GM18519 (cell line): ENCODE measurements around the gene ST6GALNAC5.

Experiments
- ATAC-seq: cut with Tn5 transposase; IDR thresholded peaks from one replicate; pipeline ENCODE4 v1.9.1; 2021; ENCODE audit warnings: mild to moderate bottlenecking, moderate library complexity; ENCODE audit not compliant: unreplicated experiment, low FRiP score

ST6GALNAC5 gene

DNA sequence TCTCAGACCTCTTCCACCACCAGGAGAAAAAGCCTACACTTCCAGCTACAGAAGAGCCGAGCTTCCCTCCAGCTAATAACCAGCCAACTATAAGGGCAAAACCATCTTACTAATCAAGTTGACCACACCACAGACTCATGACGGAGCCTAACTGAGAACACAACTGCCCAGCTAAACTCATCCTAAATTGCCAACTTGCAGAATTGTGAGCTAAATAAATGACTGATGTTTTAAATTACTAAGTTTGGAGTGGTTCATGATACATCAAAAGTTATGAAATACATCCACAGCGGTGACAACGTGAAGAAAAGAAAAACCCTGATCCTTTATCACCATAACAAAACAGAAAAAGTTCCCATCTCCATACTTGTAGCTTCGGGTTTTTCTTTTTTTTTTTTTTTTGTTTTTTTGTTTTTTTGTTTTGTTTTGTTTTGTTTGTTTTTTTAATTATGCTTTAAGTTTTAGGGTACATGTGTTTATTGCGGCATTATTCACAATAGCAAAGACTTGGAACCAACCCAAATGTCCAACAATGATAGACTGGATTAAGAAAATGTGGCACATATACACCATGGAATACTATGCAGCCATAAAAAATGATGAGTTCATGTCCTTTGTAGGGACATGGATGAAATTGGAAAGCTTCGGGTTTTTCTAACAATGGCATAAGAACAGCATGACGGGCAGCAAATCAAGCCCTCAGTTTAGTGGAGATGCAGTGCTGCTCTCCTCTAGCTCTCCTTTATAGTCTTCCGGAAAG lies 229.4 kb downstream of the ST6GALNAC5 start:
- ATAC-seq = no peak

DNA sequence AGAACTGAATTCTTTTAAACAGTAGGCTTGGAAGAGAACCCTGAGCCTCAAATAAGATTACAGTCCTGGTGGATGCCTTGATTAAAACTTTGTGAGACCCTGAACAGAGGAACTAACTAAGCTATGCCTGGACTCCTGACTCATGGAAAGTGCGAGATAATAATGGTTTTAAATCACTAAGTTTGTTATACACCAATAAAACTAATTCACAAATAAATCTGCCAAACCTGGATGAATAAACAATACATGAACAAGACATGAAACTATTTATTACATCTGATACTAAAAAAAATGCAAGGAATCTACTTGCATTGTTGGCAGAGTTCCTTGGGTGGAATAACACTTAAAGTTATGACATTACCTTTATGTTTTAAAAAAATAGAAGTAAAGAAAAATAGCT lies 233.6 kb downstream of the ST6GALNAC5 start:
- ATAC-seq = no peak

DNA sequence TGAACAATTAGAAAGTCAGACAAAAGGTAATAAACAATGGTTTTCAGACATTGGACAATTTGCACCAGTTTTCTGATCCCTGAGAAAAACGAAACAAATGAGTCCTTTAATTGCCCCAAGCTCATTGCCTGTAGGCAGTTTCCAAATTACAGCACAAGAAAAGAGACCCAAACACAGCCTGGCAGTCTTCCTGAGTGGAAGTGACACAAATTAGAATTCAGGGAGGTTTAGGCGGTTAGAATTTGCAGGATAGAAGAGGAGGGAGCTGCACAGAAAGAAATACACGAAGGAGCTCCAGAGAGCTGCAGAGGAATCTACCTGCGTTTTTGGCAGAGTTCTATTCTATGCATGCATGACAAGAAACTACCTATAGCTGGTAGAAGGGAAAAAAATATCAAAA lies 236.2 kb downstream of the ST6GALNAC5 start:
- no peak for ATAC-seq

DNA sequence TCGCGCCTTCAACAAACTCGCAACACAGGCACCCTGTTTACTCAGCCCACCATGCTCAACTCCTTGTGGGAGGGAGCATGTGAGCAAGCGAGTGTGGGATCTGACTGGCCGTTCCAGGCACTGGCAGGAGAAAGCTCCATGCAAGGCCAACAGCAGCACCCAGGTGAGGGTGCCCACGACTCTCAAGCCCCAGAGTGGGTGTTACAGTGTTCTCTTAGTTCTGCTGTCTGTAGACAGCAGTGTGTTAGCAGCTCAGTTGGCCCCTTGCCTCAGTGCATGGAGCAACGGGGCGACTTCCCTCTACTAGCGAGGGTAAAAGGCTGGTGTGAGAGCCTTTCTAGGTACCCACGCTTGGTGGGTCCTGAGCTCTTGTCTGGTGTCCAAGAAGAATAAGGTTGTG lies 237.4 kb downstream of the ST6GALNAC5 start:
- ATAC-seq = no peak
